PC-3 (cell line): ENCODE measurements around the gene BARHL1.

Source experiments
- CTCF ChIP-seq: fragments of 300-600 bp; sonication (generic); conservative IDR thresholded peaks from 2 replicates; pipeline ENCODE4 v1.5.1; 2017; ENCODE audit warnings: antibody characterized with exemption, low read depth, mild to moderate bottlenecking, low read length
- EZH2phosphoT487 ChIP-seq: fragments of 300-600 bp; sonication (generic); IDR thresholded peaks from 2 replicates; pipeline ENCODE4 v1.6.1; 2018; ENCODE audit warnings: mild to moderate bottlenecking, antibody characterized with exemption, low read length, borderline replicate concordance

GRCh38 chr9:132606066-132606465, 23.7 kb downstream of the BARHL1 start:
- TF ChIP-seq CTCF = no peak
- no peak for TF ChIP-seq EZH2phosphoT487
